CD4-positive, alpha-beta T cell treated with Interleukin-12 subunit alpha and Interleukin-12 subunit beta, for 1 hour (primary cell): ENCODE measurements around the gene HLA-DRB1.
"Not testable (repeated sequence)": the region's sequence is repeated elsewhere in the genome, so short reads cannot be mapped to it uniquely, and the experiment has no call there.

Experiments
- DNase-seq: peaks from one replicate; pipeline ENCODE4 v3.0.0-alpha.2; 2020

HLA-DRB1 gene

GRCh38 chr6:32554116-32554965 lies 35.3 kb downstream of the HLA-DRB1 start:
- no peak for DNase-seq

- DNase-seq: no peak
These were observed 36.5 kb downstream of the HLA-DRB1 start for GRCh38 chr6:32553037-32553742.

- DNase-seq: no peak
These were observed 38.2 kb downstream of the HLA-DRB1 start for GRCh38 chr6:32551410-32551809.

DNA sequence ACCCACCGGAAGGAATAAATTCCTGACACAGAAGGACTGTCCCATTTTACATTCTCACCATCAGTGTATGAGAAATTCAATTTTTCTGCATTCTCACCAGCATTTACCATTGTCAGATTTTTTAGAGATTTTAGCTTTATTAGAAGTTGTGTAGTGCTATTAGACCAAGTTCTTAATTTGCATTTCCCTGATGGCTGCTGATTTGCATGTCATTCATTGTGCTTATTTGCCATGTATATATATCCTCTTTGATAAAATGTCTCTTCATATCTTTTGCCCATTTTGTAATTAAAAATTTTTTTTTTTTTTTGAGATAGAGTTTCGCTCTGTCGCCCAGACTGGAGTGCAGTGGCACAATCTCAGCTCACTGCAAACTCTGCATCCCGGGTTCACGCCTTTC lies 49.8 kb downstream of the HLA-DRB1 start:
- no peak for DNase-seq

DNA sequence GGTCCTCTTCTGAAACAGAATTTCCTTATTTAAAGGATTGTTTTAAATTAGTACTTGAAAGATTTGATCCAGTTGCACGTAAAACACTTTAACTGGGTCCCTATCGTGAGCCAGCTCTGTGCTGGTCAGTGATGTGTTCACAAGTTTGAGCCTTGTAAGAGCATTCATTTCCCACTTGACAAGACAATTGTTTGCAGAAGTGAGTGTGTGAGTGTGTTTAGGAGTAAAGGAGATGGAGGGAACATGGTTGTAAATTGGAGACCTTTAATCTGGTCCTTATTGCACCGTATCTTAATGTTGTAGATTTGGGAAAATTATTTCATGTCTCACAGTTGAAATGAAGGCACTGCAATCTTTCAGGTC lies 59.2 kb downstream of the HLA-DRB1 start:
- not testable (repeated sequence) for DNase-seq

- DNase-seq: peak; percentile 51
These were observed 59.8 kb downstream of the HLA-DRB1 start, which contains the start of gene HLA-DRB5 for GRCh38 chr6:32529697-32530430. HLA-DRB5 (minus strand) TSS chr6:32530287; CDS start chr6:32530224, 63 bp downstream.
